Measurements from ENCODE around the gene SKAP2.

The SKAP2 gene

GRCh38 chr7:26630361-26630760 is 234.0 kb downstream of the SKAP2 start:
- no peaks in the 10 kb centered on the region for H3K4me1 Mint-ChIP-seq

GRCh38 chr7:26629696-26630095 is 234.7 kb downstream of the SKAP2 start:
- DNase-seq (no peak), ATAC-seq (replicated peaks) (no peak)
- Mint-ChIP-seq H3K4me3 (no peak overlapping the region), H3K27ac (no peak overlapping the region), H3K27me3 (no peaks in the 10 kb centered on the region), H3K36me3 (peaks cover 10 to 20% of the 10 kb centered on the region in 2 donors), H3K4me1 (no peaks in the 10 kb centered on the region), H3K9me3 (no peaks in the 10 kb centered on the region)

More at GRCh38 chr7:26630361-26630760, 234.0 kb downstream of the SKAP2 start:
- no peaks in the 10 kb centered on the region for H3K27me3 Mint-ChIP-seq
- ATAC-seq (replicated peaks) = no peak
- no peaks in the 10 kb centered on the region for H3K9me3 Mint-ChIP-seq
- no peak overlapping the region for H3K27ac Mint-ChIP-seq
- no peak for DNase-seq
- no peak overlapping the region for H3K4me3 Mint-ChIP-seq
- H3K36me3 Mint-ChIP-seq = peaks cover 10 to 22% of the 10 kb centered on the region in 2 donors

- Mint-ChIP-seq H3K4me1 (no peaks in the 10 kb centered on the region), H3K4me3 (no peak overlapping the region)
These were observed 236.5 kb downstream of the SKAP2 start for GRCh38 chr7:26627891-26628341.

GRCh38 chr7:26627221-26627620 is 237.2 kb downstream of the SKAP2 start:
- Mint-ChIP-seq H3K9me3 (no peaks in the 10 kb centered on the region), H3K36me3 (peaks cover 5 to 13% of the 10 kb centered on the region in 2 donors), H3K4me1 (no peaks in the 10 kb centered on the region), H3K27me3 (no peaks in the 10 kb centered on the region), H3K27ac (no peak overlapping the region), H3K4me3 (no peak overlapping the region)
- ATAC-seq (replicated peaks) = no peak
- DNase-seq = no peak

More at GRCh38 chr7:26627891-26628341, 236.5 kb downstream of the SKAP2 start:
- DNase-seq = no peak
- no peak for ATAC-seq (replicated peaks)
- no peaks in the 10 kb centered on the region for H3K27me3 Mint-ChIP-seq
- H3K9me3 Mint-ChIP-seq = no peaks in the 10 kb centered on the region
- H3K27ac Mint-ChIP-seq = no peak overlapping the region
- peaks cover 5 to 13% of the 10 kb centered on the region in 2 donors for H3K36me3 Mint-ChIP-seq

- no peak overlapping the region for H3K4me3 Mint-ChIP-seq
- H3K27ac Mint-ChIP-seq = no peak overlapping the region
- no peaks in the 10 kb centered on the region for H3K4me1 Mint-ChIP-seq
- ATAC-seq (replicated peaks) = no peak
- peaks cover 6 to 13% of the 10 kb centered on the region in 2 donors for H3K36me3 Mint-ChIP-seq
- H3K9me3 Mint-ChIP-seq = peaks cover 0 to under 1% of the 10 kb centered on the region in 2 donors
- DNase-seq = no peak
- no peaks in the 10 kb centered on the region for H3K27me3 Mint-ChIP-seq
These were observed 237.7 kb downstream of the SKAP2 start for GRCh38 chr7:26626687-26627086.

- Mint-ChIP-seq H3K27me3 (no peaks in the 10 kb centered on the region), H3K9me3 (peaks cover 0 to 3% of the 10 kb centered on the region in 2 donors), H3K36me3 (peaks cover 7 to 11% of the 10 kb centered on the region in 2 donors), H3K27ac (no peak overlapping the region), H3K4me1 (no peaks in the 10 kb centered on the region), H3K4me3 (no peak overlapping the region)
- DNase-seq (no peak), ATAC-seq (replicated peaks) (no peak)
These were observed 238.2 kb downstream of the SKAP2 start for GRCh38 chr7:26626156-26626555.

GRCh38 chr7:26625286-26625685 is 239.1 kb downstream of the SKAP2 start:
- Mint-ChIP-seq H3K36me3 (peaks cover 10 to 19% of the 10 kb centered on the region in 2 donors), H3K4me1 (no peaks in the 10 kb centered on the region)

GRCh38 chr7:26624839-26625238 is 239.6 kb downstream of the SKAP2 start:
- ATAC-seq (replicated peaks) = no peak
- Mint-ChIP-seq H3K36me3 (peaks cover 12 to 22% of the 10 kb centered on the region in 2 donors), H3K27me3 (no peaks in the 10 kb centered on the region), H3K27ac (no peak overlapping the region), H3K4me3 (no peak overlapping the region), H3K4me1 (no peaks in the 10 kb centered on the region), H3K9me3 (peaks cover 4 to 7% of the 10 kb centered on the region in 2 donors)
- DNase-seq = no peak

More at GRCh38 chr7:26625286-26625685, 239.1 kb downstream of the SKAP2 start:
- ATAC-seq (replicated peaks) (no peak), DNase-seq (no peak)
- no peaks in the 10 kb centered on the region for H3K27me3 Mint-ChIP-seq
- no peak overlapping the region for H3K27ac Mint-ChIP-seq
- H3K9me3 Mint-ChIP-seq = peaks cover 3 to 4% of the 10 kb centered on the region in 2 donors
- H3K4me3 Mint-ChIP-seq = no peak overlapping the region

- no peak overlapping the region for H3K27ac Mint-ChIP-seq
- ATAC-seq (replicated peaks) = no peak
- H3K4me3 Mint-ChIP-seq = no peak overlapping the region
- peaks cover 12 to 21% of the 10 kb centered on the region in 2 donors for H3K36me3 Mint-ChIP-seq
- H3K27me3 Mint-ChIP-seq = no peaks in the 10 kb centered on the region
- H3K4me1 Mint-ChIP-seq = no peaks in the 10 kb centered on the region
- no peak for DNase-seq
- peaks cover 4 to 7% of the 10 kb centered on the region in 2 donors for H3K9me3 Mint-ChIP-seq
These were observed 240.0 kb downstream of the SKAP2 start for GRCh38 chr7:26624431-26624830.

- Mint-ChIP-seq H3K9me3 (peaks cover 4 to 13% of the 10 kb centered on the region in 2 donors), H3K4me1 (no peaks in the 10 kb centered on the region), H3K36me3 (peaks cover 21 to 43% of the 10 kb centered on the region in 2 donors), H3K27me3 (no peaks in the 10 kb centered on the region), H3K4me3 (no peak overlapping the region), H3K27ac (no peak overlapping the region)
- no peak for ATAC-seq (replicated peaks)
- no peak for DNase-seq
These were observed 244.0 kb downstream of the SKAP2 start for GRCh38 chr7:26620352-26620751.

- Mint-ChIP-seq H3K27me3 (no peaks in the 10 kb centered on the region), H3K27ac (no peak overlapping the region), H3K4me3 (no peak overlapping the region), H3K9me3 (peaks cover 4 to 13% of the 10 kb centered on the region in 2 donors), H3K4me1 (no peaks in the 10 kb centered on the region), H3K36me3 (peaks cover 25 to 52% of the 10 kb centered on the region in 2 donors)
- no peak for ATAC-seq (replicated peaks)
- no peak for DNase-seq
These were observed 244.9 kb downstream of the SKAP2 start for GRCh38 chr7:26619348-26619984.

GRCh38 chr7:26618898-26619297 is 245.5 kb downstream of the SKAP2 start:
- Mint-ChIP-seq H3K27ac (no peak overlapping the region), H3K9me3 (peaks cover 4 to 13% of the 10 kb centered on the region in 2 donors), H3K4me1 (no peaks in the 10 kb centered on the region), H3K27me3 (no peaks in the 10 kb centered on the region), H3K36me3 (peaks cover 27 to 55% of the 10 kb centered on the region in 2 donors), H3K4me3 (no peak overlapping the region)
- ATAC-seq (replicated peaks) (no peak), DNase-seq (no peak)

- no peaks in the 10 kb centered on the region for H3K4me1 Mint-ChIP-seq
- H3K9me3 Mint-ChIP-seq = peaks cover 4 to 13% of the 10 kb centered on the region in 2 donors
- H3K36me3 Mint-ChIP-seq = peaks cover 31 to 60% of the 10 kb centered on the region in 2 donors
- H3K4me3 Mint-ChIP-seq = no peak overlapping the region
- H3K27me3 Mint-ChIP-seq = no peaks in the 10 kb centered on the region
- DNase-seq (no peak), ATAC-seq (replicated peaks) (no peak)
- H3K27ac Mint-ChIP-seq = no peak overlapping the region
These were observed 245.9 kb downstream of the SKAP2 start for GRCh38 chr7:26618449-26618848.

Measured in stimulated activated naive B cell treated with anti-CD40 and anti-IgM and Interleukin-4, amounts not matched to agents 10 μg/mL and 1 μg/mL and 100 μg/mL, for 72 hours (primary cell).